WTC11 (cell line): Measurements from ENCODE around the gene HPS1.

Source experiments
- NFE2L1 ChIP-seq: sonication (generic); formaldehyde crosslinking; IDR thresholded peaks from 2 replicates; pipeline ENCODE4 v1.8.1; 2023; ENCODE audit warnings: missing genetic modification reagents
- ZNF121 ChIP-seq: sonication (generic); formaldehyde crosslinking; IDR thresholded peaks from 2 replicates; pipeline ENCODE4 v1.8.0; 2023; ENCODE audit warnings: missing genetic modification reagents
- TF ChIP-seq, protein P1 (sequence below): sonication (generic); formaldehyde crosslinking; IDR thresholded peaks from 2 replicates; pipeline ENCODE4 v1.8.1; 2023; ENCODE audit warnings: mild to moderate bottlenecking, missing genetic modification reagents, moderate library complexity
- TF ChIP-seq, protein P2 (sequence below): fragments of 200-600 bp; IDR thresholded peaks from 2 replicates; pipeline ENCODE4 v1.8.0; 2022; ENCODE audit warnings: antibody characterized with exemption

DNA sequence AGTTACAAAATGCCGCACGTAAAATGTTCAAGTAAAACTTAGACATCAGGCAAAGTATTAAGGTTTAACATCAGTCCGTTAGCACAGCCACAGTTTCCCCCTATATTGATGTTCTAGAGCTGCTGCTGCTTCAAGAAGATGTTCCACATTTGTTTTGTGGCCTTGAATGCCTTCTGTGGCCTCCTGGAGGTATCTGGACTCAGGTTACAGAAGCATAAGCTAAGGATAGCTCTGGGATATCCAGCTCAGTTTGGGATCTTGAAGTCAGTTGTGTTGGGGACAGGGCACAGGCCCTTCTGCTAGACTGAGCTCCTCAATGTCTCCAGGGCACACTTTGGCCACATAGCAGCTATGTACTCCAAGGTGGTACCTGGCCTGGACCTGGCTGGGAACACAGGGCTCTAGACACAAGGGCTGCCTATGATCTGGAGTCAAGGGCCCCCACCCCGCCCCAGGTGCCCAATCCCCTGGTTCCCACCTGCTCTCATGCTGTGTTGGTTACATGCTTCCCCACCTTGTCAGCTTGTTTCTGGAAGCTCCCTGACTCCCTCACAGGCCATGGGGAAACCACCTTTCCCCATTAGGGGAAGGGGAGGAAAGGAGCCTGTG lies 36.5 kb downstream of the HPS1 start:
- TF ChIP-seq, protein P1, sequence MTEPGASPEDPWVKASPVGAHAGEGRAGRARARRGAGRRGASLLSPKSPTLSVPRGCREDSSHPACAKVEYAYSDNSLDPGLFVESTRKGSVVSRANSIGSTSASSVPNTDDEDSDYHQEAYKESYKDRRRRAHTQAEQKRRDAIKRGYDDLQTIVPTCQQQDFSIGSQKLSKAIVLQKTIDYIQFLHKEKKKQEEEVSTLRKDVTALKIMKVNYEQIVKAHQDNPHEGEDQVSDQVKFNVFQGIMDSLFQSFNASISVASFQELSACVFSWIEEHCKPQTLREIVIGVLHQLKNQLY (CRISPR knock-in tag), result no peak
- TF ChIP-seq, protein P2, sequence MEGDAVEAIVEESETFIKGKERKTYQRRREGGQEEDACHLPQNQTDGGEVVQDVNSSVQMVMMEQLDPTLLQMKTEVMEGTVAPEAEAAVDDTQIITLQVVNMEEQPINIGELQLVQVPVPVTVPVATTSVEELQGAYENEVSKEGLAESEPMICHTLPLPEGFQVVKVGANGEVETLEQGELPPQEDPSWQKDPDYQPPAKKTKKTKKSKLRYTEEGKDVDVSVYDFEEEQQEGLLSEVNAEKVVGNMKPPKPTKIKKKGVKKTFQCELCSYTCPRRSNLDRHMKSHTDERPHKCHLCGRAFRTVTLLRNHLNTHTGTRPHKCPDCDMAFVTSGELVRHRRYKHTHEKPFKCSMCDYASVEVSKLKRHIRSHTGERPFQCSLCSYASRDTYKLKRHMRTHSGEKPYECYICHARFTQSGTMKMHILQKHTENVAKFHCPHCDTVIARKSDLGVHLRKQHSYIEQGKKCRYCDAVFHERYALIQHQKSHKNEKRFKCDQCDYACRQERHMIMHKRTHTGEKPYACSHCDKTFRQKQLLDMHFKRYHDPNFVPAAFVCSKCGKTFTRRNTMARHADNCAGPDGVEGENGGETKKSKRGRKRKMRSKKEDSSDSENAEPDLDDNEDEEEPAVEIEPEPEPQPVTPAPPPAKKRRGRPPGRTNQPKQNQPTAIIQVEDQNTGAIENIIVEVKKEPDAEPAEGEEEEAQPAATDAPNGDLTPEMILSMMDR, result no peak
- TF ChIP-seq ZNF121 (CRISPR knock-in tag), result no peak
- TF ChIP-seq NFE2L1 (CRISPR knock-in tag), result no peak
